Type B pancreatic cell (in vitro differentiated cells): ENCODE data around the gene PRIMPOL. TPM values are rescaled to one million over a fixed set of nuclear protein-coding genes. Genes with fewer than 3 reads are reported as not detected.
"Not testable (repeated sequence)": the region's sequence is repeated elsewhere in the genome, so short reads cannot be mapped to it uniquely, and the experiment has no call there.

Experiments used
- DNase-seq: peaks from one replicate; pipeline ENCODE4 v3.0.0; 2021; ENCODE audit warnings: mixed read lengths; ENCODE audit not compliant: unreplicated experiment; ENCODE audit errors: extremely low spot score
- H3K27ac Mint-ChIP-seq: 2 replicates; pipeline ENCODE4 v1.8.0; 2021; ENCODE audit warnings: mild to moderate bottlenecking, mixed read lengths
- H3K27me3 Mint-ChIP-seq: 2 replicates; pipeline ENCODE4 v1.8.0; 2021; ENCODE audit warnings: mixed read lengths
- H3K36me3 Mint-ChIP-seq: 2 replicates; pipeline ENCODE4 v1.8.0; 2021; ENCODE audit warnings: mixed read lengths
- H3K4me1 Mint-ChIP-seq: one replicate; pipeline ENCODE4 v1.8.0; 2021; ENCODE audit warnings: mixed read lengths; ENCODE audit not compliant: unreplicated experiment
- H3K4me3 Mint-ChIP-seq: 2 replicates; pipeline ENCODE4 v1.8.0; 2021; ENCODE audit warnings: mild to moderate bottlenecking, mixed read lengths
- H3K9me3 Mint-ChIP-seq: 2 replicates; pipeline ENCODE4 v1.8.0; 2021; ENCODE audit warnings: mixed read lengths
- total RNA-seq: library from RNA; stranded (reverse); gene quantifications from 2 replicates; pipeline ENCODE4 v1.2.1, GENCODE V29; 2021; ENCODE audit warnings: low replicate concordance
- TF ChIP-seq, protein P1 (sequence below): fragments of 200-600 bp; sonication (generic); conservative IDR thresholded peaks from 2 replicates; pipeline ENCODE4 v1.5.0; 2021; ENCODE audit warnings: antibody characterized with exemption, mild to moderate bottlenecking

PRIMPOL gene
- total RNA-seq, 1 donor from 2014 or later = 24.6 TPM

GRCh38 chr4:184624972-184625554 lies 24.5 kb upstream of the PRIMPOL start:
- Mint-ChIP-seq H3K27ac (no peak overlapping the region), H3K27me3 (no peaks in the 10 kb centered on the region), H3K4me1 (peaks cover 24% of the 10 kb centered on the region), H3K4me3 (no peak overlapping the region), H3K36me3 (peaks cover 52% of the 10 kb centered on the region), H3K9me3 (no peaks in the 10 kb centered on the region)
- no peak for DNase-seq
- TF ChIP-seq, protein P1, sequence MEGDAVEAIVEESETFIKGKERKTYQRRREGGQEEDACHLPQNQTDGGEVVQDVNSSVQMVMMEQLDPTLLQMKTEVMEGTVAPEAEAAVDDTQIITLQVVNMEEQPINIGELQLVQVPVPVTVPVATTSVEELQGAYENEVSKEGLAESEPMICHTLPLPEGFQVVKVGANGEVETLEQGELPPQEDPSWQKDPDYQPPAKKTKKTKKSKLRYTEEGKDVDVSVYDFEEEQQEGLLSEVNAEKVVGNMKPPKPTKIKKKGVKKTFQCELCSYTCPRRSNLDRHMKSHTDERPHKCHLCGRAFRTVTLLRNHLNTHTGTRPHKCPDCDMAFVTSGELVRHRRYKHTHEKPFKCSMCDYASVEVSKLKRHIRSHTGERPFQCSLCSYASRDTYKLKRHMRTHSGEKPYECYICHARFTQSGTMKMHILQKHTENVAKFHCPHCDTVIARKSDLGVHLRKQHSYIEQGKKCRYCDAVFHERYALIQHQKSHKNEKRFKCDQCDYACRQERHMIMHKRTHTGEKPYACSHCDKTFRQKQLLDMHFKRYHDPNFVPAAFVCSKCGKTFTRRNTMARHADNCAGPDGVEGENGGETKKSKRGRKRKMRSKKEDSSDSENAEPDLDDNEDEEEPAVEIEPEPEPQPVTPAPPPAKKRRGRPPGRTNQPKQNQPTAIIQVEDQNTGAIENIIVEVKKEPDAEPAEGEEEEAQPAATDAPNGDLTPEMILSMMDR = no peak

- H3K27ac Mint-ChIP-seq = peak overlapping the region; percentile 61
- not testable (repeated sequence) for H3K27me3 Mint-ChIP-seq, H3K9me3 Mint-ChIP-seq, DNase-seq
- H3K4me1 Mint-ChIP-seq = peaks cover 18% of the 10 kb centered on the region
- H3K36me3 Mint-ChIP-seq = peaks cover 56% of the 10 kb centered on the region
- H3K4me3 Mint-ChIP-seq = peak overlapping the region; percentile 5
These were observed 23.5 kb upstream of the PRIMPOL start for GRCh38 chr4:184625783-184626596.

DNA sequence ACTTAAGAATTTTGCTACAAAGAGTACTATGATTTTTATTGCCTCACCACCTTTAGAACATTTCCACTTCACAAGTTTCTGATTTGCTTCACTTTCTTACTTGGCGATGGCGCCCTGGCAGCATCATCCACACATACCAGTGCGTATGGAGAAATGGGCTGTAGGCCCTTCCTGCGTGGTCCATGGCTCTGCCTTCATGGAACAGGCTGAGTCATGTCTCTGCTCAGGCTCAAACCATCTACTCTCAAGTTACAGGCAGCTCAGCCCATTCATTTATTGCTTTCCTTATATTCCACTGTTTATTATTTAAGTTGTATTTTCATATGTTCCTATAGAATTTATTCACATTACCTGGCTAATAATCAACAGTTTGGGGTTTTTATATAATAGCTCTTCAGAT lies 21.4 kb upstream of the PRIMPOL start:
- no peak overlapping the region for H3K27ac Mint-ChIP-seq
- no peaks in the 10 kb centered on the region for H3K9me3 Mint-ChIP-seq
- TF ChIP-seq, protein P1 = no peak

GRCh38 chr4:184632842-184633241 lies 16.7 kb upstream of the PRIMPOL start:
- Mint-ChIP-seq H3K27me3 (no peaks in the 10 kb centered on the region), H3K4me1 (no peaks in the 10 kb centered on the region), H3K27ac (no peak overlapping the region), H3K4me3 (no peak overlapping the region), H3K9me3 (no peaks in the 10 kb centered on the region), H3K36me3 (peaks cover 49% of the 10 kb centered on the region)
- TF ChIP-seq, protein P1 = no peak
- no peak for DNase-seq

More for the DNA sequence above, 21.4 kb upstream of the PRIMPOL start:
- peaks cover 62% of the 10 kb centered on the region for H3K36me3 Mint-ChIP-seq
- peaks cover 18% of the 10 kb centered on the region for H3K4me1 Mint-ChIP-seq
- no peaks in the 10 kb centered on the region for H3K27me3 Mint-ChIP-seq
- H3K4me3 Mint-ChIP-seq = no peak overlapping the region
- DNase-seq = no peak

GRCh38 chr4:184635381-184635780 lies 14.2 kb upstream of the PRIMPOL start:
- no peak overlapping the region for H3K27ac Mint-ChIP-seq
- H3K36me3 Mint-ChIP-seq = peaks cover 34% of the 10 kb centered on the region
- H3K4me1 Mint-ChIP-seq = no peaks in the 10 kb centered on the region
- TF ChIP-seq, protein P1 = no peak
- no peaks in the 10 kb centered on the region for H3K27me3 Mint-ChIP-seq
- H3K4me3 Mint-ChIP-seq = no peak overlapping the region
- no peak for DNase-seq
- H3K9me3 Mint-ChIP-seq = no peaks in the 10 kb centered on the region

DNA sequence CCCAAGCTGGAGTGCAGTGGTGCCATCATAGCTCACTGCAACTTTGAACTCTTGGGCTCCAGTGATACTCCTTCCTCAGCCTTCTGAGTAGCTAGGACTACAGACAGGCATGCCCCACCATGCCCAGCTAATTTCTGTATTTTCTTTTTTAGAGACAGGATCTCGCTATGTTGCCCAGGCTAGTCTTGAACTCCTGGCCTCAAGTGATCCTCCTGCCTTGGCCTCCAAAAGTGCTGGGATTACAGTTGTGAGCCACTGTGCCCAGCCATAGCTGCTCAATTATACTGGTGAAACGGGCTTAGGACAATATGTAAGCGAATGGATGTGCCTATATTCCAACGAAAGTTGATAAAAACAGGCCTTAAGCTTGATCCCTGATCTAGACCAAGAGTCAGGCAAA lies 13.4 kb upstream of the PRIMPOL start:
- H3K27me3 Mint-ChIP-seq = no peaks in the 10 kb centered on the region
- no peak overlapping the region for H3K27ac Mint-ChIP-seq
- H3K4me1 Mint-ChIP-seq = no peaks in the 10 kb centered on the region
- no peak for DNase-seq
- peaks cover 34% of the 10 kb centered on the region for H3K36me3 Mint-ChIP-seq
- TF ChIP-seq, protein P1 = no peak
- no peak overlapping the region for H3K4me3 Mint-ChIP-seq
- no peaks in the 10 kb centered on the region for H3K9me3 Mint-ChIP-seq
